HCT116 (cell line): ENCODE data around the gene KCNK15. TPM values are rescaled to one million over a fixed set of nuclear protein-coding genes. Genes with fewer than 3 reads are reported as not detected.

Source experiments
- ATAC-seq: fragments of 200-7000 bp; cut with Tn5 transposase; 2 replicates; pipeline ENCODE4 v1.9.1; 2020; ENCODE audit warnings: mild to moderate bottlenecking, moderate library complexity
- BruUV-seq: library from RNA; stranded (reverse); fragments of 400-500 nt; replicated peaks from 2 replicates; lab custom pipeline; 2021; lab: Mats Ljungman, UMichigan
- CTCF ChIA-PET: fragments of 300-600 bp; sonication (Branson Sonifier 250); formaldehyde crosslinking; loops from one replicate; lab custom pipeline; 2021; ENCODE audit warnings: antibody characterized with exemption; lab: Charles Lee
- POLR2A ChIA-PET: fragments of 300-600, 350-600 bp; sonication (Branson Sonifier 250); formaldehyde crosslinking; loops from one replicate; lab custom pipeline; 2021; ENCODE audit warnings: antibody characterized with exemption; lab: Charles Lee
- RAD21 ChIA-PET, 2 experiments: fragments of 300-600 bp; sonication (Branson Sonifier 250); formaldehyde crosslinking; loops; one replicate each; lab custom pipeline; 2023; ENCODE audit warnings: low total read pairs in 2 of 2; ENCODE audit not compliant: uncharacterized antibody in 2 of 2, unreplicated experiment in 2 of 2, low non-redundant PET in 1 of 2; lab: Charles Lee
- DNase-seq: peaks from one replicate; pipeline ENCODE4 v3.0.0-alpha.2; 2010; ENCODE audit warnings: low read depth, low spot score
- H2AFZ ChIP-seq: fragments of 200-600 bp; shearing (Covaris generic), sonication (generic); 2 replicates; pipeline ENCODE4 v1.6.1; 2017; ENCODE audit warnings: low read depth, mixed run types, mixed read lengths, antibody characterized with exemption, low read length; ENCODE audit not compliant: poor library complexity, severe bottlenecking
- H3K27ac ChIP-seq: 2 replicates; pipeline ENCODE4 v1.5.1; 2012; ENCODE audit warnings: low read depth, low read length
- H3K27me3 ChIP-seq: fragments of 200-600 bp; sonication (generic); 2 replicates; pipeline ENCODE4 v1.6.1; 2016; ENCODE audit warnings: mixed run types, low read length, mixed read lengths; ENCODE audit not compliant: insufficient read depth
- H3K36me3 ChIP-seq, 2 experiments: fragments of 200-500 bp in 1 of 2; fragments of 200-600 bp in 1 of 2; sonication (Bioruptor generic) in 1 of 2; sonication (generic) in 1 of 2; 2 replicates each; pipeline versions ENCODE4 v1.5.1 to v1.6.1; 2014 to 2016; ENCODE audit warnings: low read length in 2 of 2, inconsistent platforms in 1 of 2, mixed read lengths in 1 of 2, mixed run types in 1 of 2; ENCODE audit not compliant: insufficient read depth in 2 of 2, control insufficient read depth in 1 of 2
- H3K4me1 ChIP-seq, 2 experiments: fragments of 200-600 bp in 1 of 2; sonication (generic) in 1 of 2; 2 replicates each; pipeline versions ENCODE4 v1.5.1 to v1.6.1; 2012 to 2017; ENCODE audit warnings: low read length in 2 of 2, inconsistent platforms in 1 of 2, mild to moderate bottlenecking in 1 of 2, mixed read lengths in 1 of 2, mixed run types in 1 of 2, moderate library complexity in 1 of 2; ENCODE audit not compliant: insufficient read depth in 2 of 2, control insufficient read depth in 1 of 2
- H3K4me2 ChIP-seq: fragments of 200-600 bp; sonication (generic); 2 replicates; pipeline ENCODE4 v1.6.1; 2017; ENCODE audit warnings: mixed run types, low read length, mixed read lengths
- H3K4me3 ChIP-seq, 2 experiments: fragments of 200-600 bp in 1 of 2; sonication (generic) in 1 of 2; replicated peaks in 1 of 2; 2 replicates each; pipeline ENCODE4 v1.5.1; 2011 to 2016; ENCODE audit warnings: low read length in 2 of 2, control low read depth in 1 of 2, low read depth in 1 of 2, mild to moderate bottlenecking in 1 of 2, mixed read lengths in 1 of 2, mixed run types in 1 of 2
- H3K79me2 ChIP-seq: fragments of 200-600 bp; sonication (generic); 2 replicates; pipeline ENCODE4 v1.6.1; 2017; ENCODE audit warnings: mild to moderate bottlenecking, mixed run types, low read length, moderate library complexity, mixed read lengths; ENCODE audit not compliant: insufficient read depth
- H3K9ac ChIP-seq: fragments of 200-600 bp; sonication (generic); 2 replicates; pipeline ENCODE4 v1.6.1; 2016; ENCODE audit warnings: low read length, mixed read lengths
- H3K9me2 ChIP-seq: fragments of 200-600 bp; sonication (generic), shearing (Covaris generic); 2 replicates; pipeline ENCODE4 v1.6.1; 2017; ENCODE audit warnings: mixed run types, mild to moderate bottlenecking, moderate library complexity; ENCODE audit not compliant: insufficient read depth
- H3K9me3 ChIP-seq, 2 experiments: fragments of 200-500 bp in 1 of 2; fragments of 200-600 bp in 1 of 2; sonication (Bioruptor generic) in 1 of 2; sonication (generic) in 1 of 2; 2 replicates each; pipeline ENCODE4 v1.6.1; 2014 to 2017; ENCODE audit warnings: low read length in 2 of 2, mixed read lengths in 2 of 2, inconsistent platforms in 1 of 2, low read depth in 1 of 2, mild to moderate bottlenecking in 1 of 2, mixed run types in 1 of 2, moderate library complexity in 1 of 2; ENCODE audit not compliant: control insufficient read depth in 1 of 2, insufficient read depth in 1 of 2
- H4K20me1 ChIP-seq: fragments of 200-600 bp; sonication (generic), shearing (Covaris generic); 2 replicates; pipeline ENCODE4 v1.6.1; 2017; ENCODE audit warnings: mixed run types, mild to moderate bottlenecking, moderate library complexity; ENCODE audit not compliant: insufficient read depth
- ATF3 ChIP-seq: IDR thresholded peaks from 2 replicates; pipeline ENCODE4 v1.6.1; 2012
- CTCF ChIP-seq, 3 experiments: fragments of 200-600 bp in 1 of 3; sonication (generic) in 1 of 3; IDR thresholded peaks in 2 of 3; conservative IDR thresholded peaks in 1 of 3; 2 replicates each; pipeline ENCODE4 v1.5.1; 2012 to 2017; ENCODE audit warnings: low read depth in 2 of 3, low read length in 2 of 3, antibody characterized with exemption in 1 of 3, borderline replicate concordance in 1 of 3, control low read depth in 1 of 3, mild to moderate bottlenecking in 1 of 3, mixed read lengths in 1 of 3, mixed run types in 1 of 3, moderate library complexity in 1 of 3; ENCODE audit not compliant: insufficient read depth in 1 of 3
- EGR1 ChIP-seq: IDR thresholded peaks from 2 replicates; pipeline ENCODE4 v1.6.1; 2012; ENCODE audit warnings: low read depth
- EZH2 ChIP-seq: fragments of 200-600 bp; sonication (generic); IDR thresholded peaks from 2 replicates; pipeline ENCODE4 v1.6.1; 2017; ENCODE audit warnings: antibody characterized with exemption, mixed run types
- JUND ChIP-seq: IDR thresholded peaks from 2 replicates; pipeline ENCODE4 v1.6.1; 2012
- POLR2A ChIP-seq: IDR thresholded peaks from 2 replicates; pipeline ENCODE4 v1.7.0; 2011; ENCODE audit warnings: borderline replicate concordance; ENCODE audit not compliant: insufficient read depth, insufficient read length; ENCODE audit errors: extremely low read depth
- RAD21 ChIP-seq: IDR thresholded peaks from 2 replicates; pipeline ENCODE4 v1.6.1; 2012; ENCODE audit warnings: low read depth, mild to moderate bottlenecking
- SRF ChIP-seq: IDR thresholded peaks from 2 replicates; pipeline ENCODE4 v1.6.1; 2012; ENCODE audit warnings: low read depth
- TCF7L2 ChIP-seq: IDR thresholded peaks from 2 replicates; pipeline ENCODE4 v1.7.0; 2011; ENCODE audit warnings: borderline replicate concordance, inconsistent platforms; ENCODE audit not compliant: insufficient read depth, insufficient read length; ENCODE audit errors: extremely low read depth
- ZBTB33 ChIP-seq: IDR thresholded peaks from 2 replicates; pipeline ENCODE4 v1.6.1; 2011; ENCODE audit warnings: mild to moderate bottlenecking, low read length, moderate library complexity; ENCODE audit not compliant: insufficient replicate concordance; ENCODE audit errors: extremely low read depth
- ZFX ChIP-seq: fragments of 450-650 bp; IDR thresholded peaks from 2 replicates; pipeline ENCODE4 v1.6.1; 2017
- intact Hi-C: fragments of 100-400 bp; cut with micrococcal nuclease; formaldehyde crosslinking; loops from 2 replicates; pipeline ENCODE4 v1.10.0; 2022
- total RNA-seq: library from RNA; stranded (reverse); gene quantifications from one replicate; pipeline ENCODE4 v1.2.1, GENCODE V29; 2021; ENCODE audit not compliant: unreplicated experiment

KCNK15 gene
- total RNA-seq, 1 experiment from 2014 or later: not detected

GRCh38 chr20:44701118-44701857, 44.4 kb upstream of the KCNK15 start:
- no TSS peak for BruUV-seq
- Histone ChIP-seq H3K27me3 (no peaks in the 10 kb centered on the region), H3K79me2 (no peaks in the 10 kb centered on the region), H3K9me3 (no peaks in the 10 kb centered on the region), H3K9me2 (no peaks in the 10 kb centered on the region), H3K4me2 (peak overlapping the region; percentile 36), H3K4me1 (peaks cover 11 to 20% of the 10 kb centered on the region in 2 experiments; a peak in 3 of 4 replicates), H3K36me3 (no peaks in the 10 kb centered on the region), H3K27ac (no peak overlapping the region), H2AFZ (no peak overlapping the region), H3K9ac (no peak overlapping the region), H3K4me3 (no peak overlapping the region), H4K20me1 (no peaks in the 10 kb centered on the region)
- TF ChIP-seq SRF: no peak
- no peak for TF ChIP-seq ZBTB33
- TF ChIP-seq JUND: no peak
- TF ChIP-seq ZFX: no peak
- no peak for TF ChIP-seq EGR1
- TF ChIP-seq POLR2A: no peak
- no peak for TF ChIP-seq RAD21
- peak; percentile 38 for TF ChIP-seq TCF7L2
- no peak for TF ChIP-seq EZH2
- TF ChIP-seq ATF3: no peak
- 0 out of 6 replicates have a peak, but pooled peaks of 1 of the 3 experiments have one; percentile 14 for TF ChIP-seq CTCF (IDR thresholded peaks at IDR 0.05 in 2 of 3, conservative IDR thresholded peaks at IDR 0.05 in 1 of 3; ENCODE audit: borderline replicate concordance in 1 of 3, insufficient read depth in 1 of 3, low read depth in 2 of 3, low read length in 2 of 3)
- ATAC-seq (peak; percentile 77), DNase-seq (no peak)
- CTCF ChIA-PET: no interaction called here
- RAD21 ChIA-PET: no interaction called here
- POLR2A ChIA-PET: no interaction called here
- intact Hi-C loops: no loop called here
